HPDE6-E6E7 (cell line): ENCODE measurements around the gene STAT1.

ENCODE experiments used
- DNase-seq: peaks from one replicate; pipeline ENCODE4 v3.0.0; 2011; ENCODE audit warnings: missing footprints; ENCODE audit errors: extremely low spot score

STAT1 gene

GRCh38 chr2:191031256-191031655 lies 17.3 kb upstream of the STAT1 start:
- no peak for DNase-seq

GRCh38 chr2:191030521-191031154 lies 16.7 kb upstream of the STAT1 start:
- DNase-seq = no peak

- no peak for DNase-seq
Measured at GRCh38 chr2:191029280-191029950, 15.4 kb upstream of the STAT1 start.

- no peak for DNase-seq
Measured at GRCh38 chr2:191026377-191026776, 12.4 kb upstream of the STAT1 start.

GRCh38 chr2:191025135-191025534 lies 11.2 kb upstream of the STAT1 start:
- no peak for DNase-seq

GRCh38 chr2:191023235-191023679 lies 9.3 kb upstream of the STAT1 start:
- no peak for DNase-seq

- DNase-seq = peak; percentile 70
Measured at GRCh38 chr2:191020742-191021381, 6.9 kb upstream of the STAT1 start.

- peak; percentile 91 for DNase-seq
Measured at GRCh38 chr2:191020221-191020741, 6.3 kb upstream of the STAT1 start.

GRCh38 chr2:191019376-191019775 lies 5.4 kb upstream of the STAT1 start:
- DNase-seq = no peak

- no peak for DNase-seq
Measured at GRCh38 chr2:191018643-191019119, 4.7 kb upstream of the STAT1 start.

GRCh38 chr2:191018048-191018447 lies 4.1 kb upstream of the STAT1 start:
- no peak for DNase-seq

- DNase-seq = no peak
Measured at GRCh38 chr2:191015831-191016230, 1.9 kb upstream of the STAT1 start.

GRCh38 chr2:191015239-191015638 lies 1.3 kb upstream of the STAT1 start:
- no peak for DNase-seq

GRCh38 chr2:191014653-191015020 lies 666 bp upstream of the STAT1 start:
- no peak for DNase-seq

- no peak for DNase-seq
Measured at GRCh38 chr2:191013682-191013931, 364 bp downstream of the STAT1 start.

GRCh38 chr2:191012845-191013681 lies 908 bp downstream of the STAT1 start:
- no peak for DNase-seq

- DNase-seq = no peak
Measured at GRCh38 chr2:191012346-191012745, 1.6 kb downstream of the STAT1 start.

- no peak for DNase-seq
Measured at GRCh38 chr2:191010887-191011885, 2.8 kb downstream of the STAT1 start.

- no peak for DNase-seq
Measured at GRCh38 chr2:191009541-191010374, 4.2 kb downstream of the STAT1 start.

GRCh38 chr2:191008286-191008685 lies 5.7 kb downstream of the STAT1 start:
- DNase-seq = no peak
